OCI-LY3 (cell line): ENCODE measurements around the gene TTC9B.

ENCODE experiments used
- CTCF ChIP-seq: fragments of 200-600, 300-600 bp; sonication (generic); IDR thresholded peaks from 2 replicates; pipeline ENCODE4 v1.5.1; 2014; ENCODE audit warnings: antibody characterized with exemption, low read length, low read depth
- EZH2phosphoT487 ChIP-seq: fragments of 200-600 bp; shearing (Covaris generic); IDR thresholded peaks from 2 replicates; pipeline ENCODE4 v1.6.1; 2018; ENCODE audit warnings: antibody characterized with exemption, mixed run types, low read depth

- no peak for TF ChIP-seq CTCF
- TF ChIP-seq EZH2phosphoT487 = no peak
Measured at GRCh38 chr19:40190891-40191835, 27.0 kb downstream of the TTC9B start, which contains the start of gene MAP3K10.
